ENCODE results near the gene TRIL. TPM values are rescaled to one million over a fixed set of nuclear protein-coding genes. Genes with fewer than 3 reads are reported as not detected.

Gene TRIL
- total and polyA plus RNA-seq, 8 donors, result 0.92 to 26.1 (median 1.3) TPM; not detected in 1

GRCh38 chr7:28939844-28940544 is 18.1 kb downstream of the TRIL start:
- intact Hi-C loops (cut with DNase I; ENCODE audit: low total_unique reads), result no loop called here
- Histone ChIP-seq H3K27ac (no peak overlapping the region), H3K4me3 (no peak overlapping the region), H3K27me3 (peaks cover 0 to 3% (median 0%) of the 10 kb centered on the region in 3 donors), H3K4me1 (no peaks in the 10 kb centered on the region), H3K36me3 (no peaks in the 10 kb centered on the region), H3K9me3 (no peaks in the 10 kb centered on the region)
- DNase-seq, result no peak
- WGBS, 5 donors, result 65 to 81% (median 76%) methylated on average over 7 of the region's 7 CpGs
- no peak for TF ChIP-seq POLR2A (IDR thresholded peaks at IDR 0.05)
- TF ChIP-seq POLR2AphosphoS5 (IDR thresholded peaks at IDR 0.05), result no peak
- no peak for TF ChIP-seq EP300 (IDR thresholded peaks at IDR 0.05)
- TF ChIP-seq CTCF (IDR thresholded peaks at IDR 0.05), result no peak

GRCh38 chr7:28939367-28939766 is 18.8 kb downstream of the TRIL start:
- intact Hi-C loops (cut with DNase I; ENCODE audit: low total_unique reads), result no loop called here
- Histone ChIP-seq H3K9me3 (no peaks in the 10 kb centered on the region), H3K4me1 (no peaks in the 10 kb centered on the region), H3K27me3 (peaks cover 0 to 3% (median 0%) of the 10 kb centered on the region in 3 donors), H3K27ac (no peak overlapping the region), H3K36me3 (no peaks in the 10 kb centered on the region), H3K4me3 (no peak overlapping the region)
- TF ChIP-seq POLR2A (IDR thresholded peaks at IDR 0.05), result no peak
- TF ChIP-seq POLR2AphosphoS5 (IDR thresholded peaks at IDR 0.05), result no peak
- no peak for TF ChIP-seq CTCF (IDR thresholded peaks at IDR 0.05)
- TF ChIP-seq EP300 (IDR thresholded peaks at IDR 0.05), result no peak
- 48 to 62% (median 53%) methylated on average over 5 of the region's 5 CpGs for WGBS, 5 donors
- no peak for DNase-seq

- no peak overlapping the region for H3K4me3 ChIP-seq
- no peak overlapping the region for H3K27ac ChIP-seq
- H3K36me3 ChIP-seq, result no peaks in the 10 kb centered on the region
- H3K4me1 ChIP-seq, result peaks cover 0 to 13% (median 10%) of the 10 kb centered on the region in 4 donors
- peaks cover 0 to 3% (median 0%) of the 10 kb centered on the region in 3 donors for H3K27me3 ChIP-seq
- TF ChIP-seq EP300 (IDR thresholded peaks at IDR 0.05) (no peak), CTCF (IDR thresholded peaks at IDR 0.05) (no peak)
- no peak for DNase-seq
- intact Hi-C loops (cut with DNase I; ENCODE audit: low total_unique reads), result no loop called here
- WGBS, 5 donors, result 65 to 77% (median 75%) methylated on average over 7 of the region's 7 CpGs
- H3K9me3 ChIP-seq, result no peaks in the 10 kb centered on the region
Observed at GRCh38 chr7:28937619-28938018, 20.5 kb downstream of the TRIL start.

GRCh38 chr7:28937103-28937502 is 21.0 kb downstream of the TRIL start:
- no peak overlapping the region for H3K27ac ChIP-seq
- TF ChIP-seq CTCF (IDR thresholded peaks at IDR 0.05), result no peak
- no peak for TF ChIP-seq POLR2A (IDR thresholded peaks at IDR 0.05)
- TF ChIP-seq EP300 (IDR thresholded peaks at IDR 0.05), result no peak
- no peak for TF ChIP-seq POLR2AphosphoS5 (IDR thresholded peaks at IDR 0.05)
- no peaks in the 10 kb centered on the region for H3K36me3 ChIP-seq
- intact Hi-C loops (cut with DNase I; ENCODE audit: low total_unique reads), result no loop called here
- peaks cover 0 to 13% (median 10%) of the 10 kb centered on the region in 4 donors for H3K4me1 ChIP-seq
- H3K9me3 ChIP-seq, result no peaks in the 10 kb centered on the region
- DNase-seq, result no peak
- H3K27me3 ChIP-seq, result peaks cover 0 to 3% (median 0%) of the 10 kb centered on the region in 3 donors
- no peak overlapping the region for H3K4me3 ChIP-seq
- 77 to 83% (median 78%) methylated on average over 6 of the region's 6 CpGs for WGBS, 5 donors

Data from stomach (tissue), 9 donors.